IPS DF 4.7 (cell line): ENCODE data around the gene STXBP3.
"Not testable (repeated sequence)": the region's sequence is repeated elsewhere in the genome, so short reads cannot be mapped to it uniquely, and the experiment has no call there.

Experiments used
- DNase-seq: peaks from one replicate; pipeline ENCODE4 v3.0.0-alpha.2; 2013; ENCODE audit warnings: low spot score; ENCODE audit errors: extremely low read depth

STXBP3 gene, protein sequence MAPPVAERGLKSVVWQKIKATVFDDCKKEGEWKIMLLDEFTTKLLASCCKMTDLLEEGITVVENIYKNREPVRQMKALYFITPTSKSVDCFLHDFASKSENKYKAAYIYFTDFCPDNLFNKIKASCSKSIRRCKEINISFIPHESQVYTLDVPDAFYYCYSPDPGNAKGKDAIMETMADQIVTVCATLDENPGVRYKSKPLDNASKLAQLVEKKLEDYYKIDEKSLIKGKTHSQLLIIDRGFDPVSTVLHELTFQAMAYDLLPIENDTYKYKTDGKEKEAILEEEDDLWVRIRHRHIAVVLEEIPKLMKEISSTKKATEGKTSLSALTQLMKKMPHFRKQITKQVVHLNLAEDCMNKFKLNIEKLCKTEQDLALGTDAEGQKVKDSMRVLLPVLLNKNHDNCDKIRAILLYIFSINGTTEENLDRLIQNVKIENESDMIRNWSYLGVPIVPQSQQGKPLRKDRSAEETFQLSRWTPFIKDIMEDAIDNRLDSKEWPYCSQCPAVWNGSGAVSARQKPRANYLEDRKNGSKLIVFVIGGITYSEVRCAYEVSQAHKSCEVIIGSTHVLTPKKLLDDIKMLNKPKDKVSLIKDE

GRCh38 chr1:108746382-108747170 lies at the start of gene STXBP3:
STXBP3 (plus strand) TSS chr1:108746674; CDS start chr1:108746738, 64 bp downstream.
- DNase-seq = peak; percentile 86

GRCh38 chr1:108699375-108700332 lies 46.8 kb upstream of the STXBP3 start:
- DNase-seq = no peak

DNA sequence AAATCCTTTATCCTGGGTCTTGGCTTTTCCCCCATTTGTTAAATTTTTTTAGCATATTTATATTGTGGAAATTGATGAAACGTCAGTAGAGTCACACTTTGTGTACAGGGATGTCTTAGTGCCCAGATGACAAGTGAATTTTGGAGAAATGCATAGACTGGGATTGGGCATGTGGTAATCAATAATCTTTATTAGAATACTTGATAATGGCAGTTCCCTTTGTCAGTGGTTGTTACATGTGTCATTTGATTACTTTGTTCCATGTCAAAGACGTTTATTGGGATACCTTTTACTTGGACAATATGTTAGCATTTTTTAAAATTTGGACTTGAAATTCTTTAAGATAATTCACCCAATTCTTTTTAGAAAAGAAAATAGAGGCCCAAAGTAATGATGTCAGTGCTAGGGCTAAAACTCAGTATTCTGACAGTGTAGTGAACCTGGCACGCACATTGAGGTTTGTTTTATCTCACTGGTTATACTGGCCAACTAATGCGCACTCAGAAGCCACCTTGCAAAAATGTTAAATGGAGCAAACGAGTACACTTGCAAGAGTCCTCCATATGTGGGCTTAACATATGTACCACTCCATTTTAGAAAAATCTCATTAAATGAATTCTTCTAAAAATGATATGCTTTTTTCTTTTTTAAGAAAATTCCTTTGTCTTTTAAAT lies 45.2 kb upstream of the STXBP3 start:
- no peak for DNase-seq

DNA sequence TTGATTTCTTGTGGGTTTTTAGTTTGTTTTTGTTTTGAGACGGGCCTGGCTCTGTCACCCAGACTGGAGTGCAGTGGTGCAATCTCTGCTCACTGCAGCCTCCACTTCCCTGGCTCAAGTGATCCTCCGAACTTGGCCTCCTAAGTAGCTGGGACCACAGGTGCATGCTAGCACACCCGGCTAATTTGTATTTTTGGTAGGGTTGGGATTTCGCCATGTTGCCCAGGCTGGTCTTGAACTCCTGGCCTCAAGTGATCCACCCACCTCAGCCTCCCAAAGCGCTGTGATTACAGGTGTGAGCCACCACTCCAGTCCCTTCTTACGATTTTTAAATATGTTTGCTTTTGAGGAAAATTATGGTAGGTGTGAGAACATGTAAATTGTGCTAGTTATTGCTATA lies 44.4 kb upstream of the STXBP3 start:
- DNase-seq = not testable (repeated sequence)

- no peak for DNase-seq
Measured at GRCh38 chr1:108703939-108704338, 42.5 kb upstream of the STXBP3 start.

DNA sequence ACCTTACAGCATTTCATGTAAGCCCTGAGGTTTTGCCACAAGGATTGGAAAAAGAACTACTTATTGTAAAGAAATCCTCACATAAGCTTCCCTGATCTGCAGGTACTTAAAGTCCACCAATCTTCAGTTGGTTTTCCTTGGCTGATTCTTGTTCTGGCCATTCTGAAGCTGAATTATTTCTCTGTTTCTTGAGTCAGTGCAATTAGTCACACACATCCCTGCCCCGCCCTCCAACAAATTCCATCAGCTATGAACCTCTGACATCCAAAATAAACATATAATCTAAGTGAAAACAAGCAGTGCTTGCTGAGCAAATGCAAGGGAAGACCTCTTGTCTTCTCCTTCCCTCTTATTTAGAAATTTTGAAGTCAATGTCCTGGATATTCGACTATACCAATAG lies 42.0 kb upstream of the STXBP3 start:
- no peak for DNase-seq

DNA sequence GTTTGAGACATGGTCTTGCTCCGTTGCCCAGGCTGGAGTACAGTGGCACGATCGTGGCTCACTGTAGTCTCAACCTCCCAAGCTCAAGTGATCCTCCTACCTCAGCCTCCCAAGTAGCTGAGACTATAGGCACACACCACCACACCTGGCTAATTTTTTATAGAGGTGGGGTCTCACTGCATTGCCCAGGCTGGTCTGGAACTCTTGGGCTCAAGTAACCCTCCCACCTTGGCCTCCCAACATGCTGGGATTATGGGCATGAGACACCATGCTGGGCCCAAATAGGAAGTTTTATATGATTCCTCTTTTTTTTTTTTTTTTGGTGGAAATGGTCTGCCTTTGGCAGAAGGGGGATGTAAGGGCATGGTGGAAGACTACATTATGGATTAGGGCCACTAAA lies 39.8 kb upstream of the STXBP3 start:
- no peak for DNase-seq

GRCh38 chr1:108708691-108709660 lies 37.5 kb upstream of the STXBP3 start:
- no peak for DNase-seq

GRCh38 chr1:108712606-108713150 lies 33.8 kb upstream of the STXBP3 start, which contains the start of gene FNDC7:
FNDC7 (plus strand) TSS chr1:108712908; CDS start chr1:108712934, 26 bp downstream.
- DNase-seq = no peak

DNA sequence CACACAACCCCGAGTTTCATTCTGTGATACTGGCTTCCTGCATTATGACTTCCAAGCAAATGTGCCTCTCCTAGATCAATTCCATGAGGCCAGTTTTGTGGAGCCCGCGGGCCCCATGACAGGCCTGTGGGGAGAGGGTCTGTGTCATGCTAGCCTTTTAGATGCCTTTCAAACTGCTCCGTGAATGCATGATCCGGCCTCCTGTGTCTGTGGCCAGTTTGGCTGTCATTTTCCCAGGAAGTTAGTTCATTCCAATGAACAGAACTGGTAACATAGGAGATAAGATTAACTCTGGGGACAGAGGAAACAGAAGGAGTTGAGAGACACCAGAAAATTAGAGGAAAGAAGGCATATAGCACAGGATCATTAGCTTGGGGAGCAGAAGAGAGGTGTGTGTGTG lies 30.5 kb upstream of the STXBP3 start:
- no peak for DNase-seq

- DNase-seq = no peak
Measured at GRCh38 chr1:108716437-108717230, 29.8 kb upstream of the STXBP3 start.

- DNase-seq = no peak
Measured at GRCh38 chr1:108717774-108718316, 28.6 kb upstream of the STXBP3 start.

GRCh38 chr1:108718927-108719655 lies 27.4 kb upstream of the STXBP3 start:
- DNase-seq = no peak

GRCh38 chr1:108719656-108720435 lies 26.6 kb upstream of the STXBP3 start:
- DNase-seq = no peak

GRCh38 chr1:108722292-108722691 lies 24.2 kb upstream of the STXBP3 start:
- no peak for DNase-seq

DNA sequence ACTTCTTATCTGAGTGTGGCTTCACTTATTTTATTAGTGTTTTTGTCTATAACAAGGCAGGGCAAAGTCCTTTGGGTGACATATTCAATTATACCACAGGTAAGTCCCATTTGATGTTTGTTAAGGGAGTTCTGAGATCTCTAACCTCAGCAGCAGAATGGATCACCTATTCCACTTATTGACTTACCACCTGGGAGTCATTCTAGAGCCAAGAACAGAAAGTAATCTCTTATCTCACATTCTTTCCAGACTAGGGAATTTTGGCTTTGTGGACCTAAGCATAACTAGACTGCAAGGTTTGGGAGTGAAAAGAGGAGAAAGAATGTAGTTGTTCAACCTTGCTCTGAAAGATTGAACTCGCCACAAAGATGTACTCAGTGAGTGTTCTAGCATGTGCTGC lies 20.6 kb upstream of the STXBP3 start:
- no peak for DNase-seq
